ENCODE measurements around the gene INSC. TPM values are rescaled to one million over a fixed set of nuclear protein-coding genes. Genes with fewer than 3 reads are reported as not detected.

INSC gene
- total RNA-seq, 6 donors from 2014 or later = 0.14 to 1.7 (median 1.0) TPM; not detected in 3

DNA sequence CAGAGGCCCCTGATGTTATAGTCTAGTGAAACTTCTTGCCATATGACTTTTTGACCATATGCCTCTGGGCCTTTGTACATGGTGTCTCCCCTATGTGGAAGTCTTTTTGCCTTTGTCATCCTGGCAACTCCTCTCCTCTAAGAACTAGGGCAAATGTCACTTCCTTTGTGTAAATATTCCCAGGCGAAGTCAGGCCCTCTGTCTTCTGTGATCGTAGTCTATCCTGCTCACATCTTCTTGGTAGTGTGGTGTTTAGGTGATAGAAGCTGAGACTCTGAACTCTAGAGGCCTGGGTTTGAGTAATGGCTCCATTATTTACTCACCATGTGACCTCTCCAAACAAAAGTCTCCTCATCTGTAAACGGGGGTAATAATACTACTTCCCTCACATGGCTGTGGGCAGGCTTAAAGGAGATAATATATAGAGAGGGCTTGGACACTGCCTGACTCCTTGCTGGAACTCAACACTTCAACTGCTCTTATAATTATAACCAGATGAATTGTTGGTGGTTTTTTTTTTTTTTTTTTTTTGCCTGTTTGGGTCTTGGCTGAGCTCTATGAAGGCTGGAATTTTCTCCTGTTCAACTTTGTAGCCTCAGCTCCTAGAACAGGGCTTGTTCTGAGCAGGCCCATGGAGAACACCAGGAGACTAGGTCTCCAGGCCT is 43.8 kb downstream of the INSC start:
- ATAC-seq (ENCODE audit: low FRiP score in 2 of 2) (no peak), DNase-seq (no peak)
- TF ChIP-seq, protein P1, sequence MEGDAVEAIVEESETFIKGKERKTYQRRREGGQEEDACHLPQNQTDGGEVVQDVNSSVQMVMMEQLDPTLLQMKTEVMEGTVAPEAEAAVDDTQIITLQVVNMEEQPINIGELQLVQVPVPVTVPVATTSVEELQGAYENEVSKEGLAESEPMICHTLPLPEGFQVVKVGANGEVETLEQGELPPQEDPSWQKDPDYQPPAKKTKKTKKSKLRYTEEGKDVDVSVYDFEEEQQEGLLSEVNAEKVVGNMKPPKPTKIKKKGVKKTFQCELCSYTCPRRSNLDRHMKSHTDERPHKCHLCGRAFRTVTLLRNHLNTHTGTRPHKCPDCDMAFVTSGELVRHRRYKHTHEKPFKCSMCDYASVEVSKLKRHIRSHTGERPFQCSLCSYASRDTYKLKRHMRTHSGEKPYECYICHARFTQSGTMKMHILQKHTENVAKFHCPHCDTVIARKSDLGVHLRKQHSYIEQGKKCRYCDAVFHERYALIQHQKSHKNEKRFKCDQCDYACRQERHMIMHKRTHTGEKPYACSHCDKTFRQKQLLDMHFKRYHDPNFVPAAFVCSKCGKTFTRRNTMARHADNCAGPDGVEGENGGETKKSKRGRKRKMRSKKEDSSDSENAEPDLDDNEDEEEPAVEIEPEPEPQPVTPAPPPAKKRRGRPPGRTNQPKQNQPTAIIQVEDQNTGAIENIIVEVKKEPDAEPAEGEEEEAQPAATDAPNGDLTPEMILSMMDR (IDR thresholded peaks at IDR 0.05) = no peak
- TF ChIP-seq EP300 (IDR thresholded peaks at IDR 0.05) = no peak
- no peak for TF ChIP-seq POLR2AphosphoS5 (IDR thresholded peaks at IDR 0.05)
- no peak for TF ChIP-seq POLR2A (IDR thresholded peaks at IDR 0.05)
- no peaks in the 10 kb centered on the region for H3K27me3 ChIP-seq
- no peak overlapping the region for H3K4me3 ChIP-seq
- peak overlapping the region in 1 of 4 donors; percentile 27 for H3K27ac ChIP-seq
- H3K36me3 ChIP-seq = no peaks in the 10 kb centered on the region
- no peaks in the 10 kb centered on the region for H3K4me1 ChIP-seq
- H3K9me3 ChIP-seq = no peaks in the 10 kb centered on the region
- 48 to 50% methylated on average over 3 of the region's 3 CpGs for WGBS, 2 donors

GRCh38 chr11:15159085-15159484 is 44.4 kb downstream of the INSC start:
- Histone ChIP-seq H3K4me3 (no peak overlapping the region), H3K36me3 (no peaks in the 10 kb centered on the region), H3K27ac (peak overlapping the region in 1 of 4 donors; percentile 27), H3K9me3 (no peaks in the 10 kb centered on the region), H3K27me3 (no peaks in the 10 kb centered on the region), H3K4me1 (no peaks in the 10 kb centered on the region)
- 5 to 77% methylated on average over 1 to 2 of the region's 2 CpGs for WGBS, 2 donors
- no peak for TF ChIP-seq EP300 (IDR thresholded peaks at IDR 0.05)
- TF ChIP-seq, protein P1 (IDR thresholded peaks at IDR 0.05) = no peak
- TF ChIP-seq POLR2AphosphoS5 (IDR thresholded peaks at IDR 0.05) = no peak
- TF ChIP-seq POLR2A (IDR thresholded peaks at IDR 0.05) = no peak
- no peak for ATAC-seq (ENCODE audit: low FRiP score in 2 of 2)
- no peak for DNase-seq

DNA sequence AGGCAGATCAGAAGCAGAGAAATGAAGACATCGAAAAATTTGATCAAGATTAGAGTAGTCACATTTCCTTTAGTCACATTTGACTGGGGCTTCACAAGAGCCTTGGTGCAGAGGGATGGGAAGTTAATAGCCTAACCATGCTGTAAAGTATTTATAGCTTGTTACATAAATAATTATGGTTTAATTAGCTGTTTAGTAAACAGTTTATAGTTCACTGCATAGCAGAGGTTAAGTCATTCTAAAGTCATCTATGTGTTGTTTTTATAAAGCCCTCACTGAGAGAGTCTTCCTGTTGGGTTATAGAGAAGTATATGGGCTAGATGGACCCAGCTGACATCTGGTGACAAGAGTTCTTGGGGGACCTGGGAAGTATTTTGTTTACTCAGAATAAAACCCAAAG is 47.1 kb downstream of the INSC start:
- no peak overlapping the region for H3K27ac ChIP-seq
- H3K36me3 ChIP-seq = no peaks in the 10 kb centered on the region
- 35 to 42% methylated on average over 1 of the region's 1 CpG for WGBS, 2 donors
- ATAC-seq (ENCODE audit: low FRiP score in 2 of 2) (no peak), DNase-seq (no peak)
- no peaks in the 10 kb centered on the region for H3K9me3 ChIP-seq
- no peaks in the 10 kb centered on the region for H3K27me3 ChIP-seq
- no peaks in the 10 kb centered on the region for H3K4me1 ChIP-seq
- no peak for TF ChIP-seq POLR2AphosphoS5 (IDR thresholded peaks at IDR 0.05)
- TF ChIP-seq EP300 (IDR thresholded peaks at IDR 0.05) = no peak
- TF ChIP-seq, protein P1 (IDR thresholded peaks at IDR 0.05) = no peak
- no peak for TF ChIP-seq POLR2A (IDR thresholded peaks at IDR 0.05)
- no peak overlapping the region for H3K4me3 ChIP-seq

DNA sequence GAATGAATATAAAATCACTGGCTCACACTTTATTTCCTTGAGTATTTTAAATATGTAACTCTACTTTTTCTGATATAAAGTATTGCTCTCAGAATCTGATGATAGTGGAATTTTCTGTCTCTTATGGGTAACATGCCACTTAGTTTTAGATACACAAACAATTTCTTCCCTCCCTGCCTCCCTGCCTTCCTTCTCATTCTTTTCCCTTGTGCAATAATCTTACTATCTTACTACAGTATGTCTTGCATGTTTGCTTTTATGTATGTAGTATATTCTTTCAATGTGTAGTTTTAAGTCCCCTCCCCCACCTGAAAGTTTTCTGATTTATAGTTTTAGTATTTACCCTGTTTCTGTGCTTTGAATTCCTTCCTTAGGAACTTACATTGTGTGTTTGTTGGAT is 48.4 kb downstream of the INSC start:
- H3K27me3 ChIP-seq = no peaks in the 10 kb centered on the region
- no peak overlapping the region for H3K4me3 ChIP-seq
- DNase-seq (no peak), ATAC-seq (ENCODE audit: low FRiP score in 2 of 2) (no peak)
- no peaks in the 10 kb centered on the region for H3K9me3 ChIP-seq
- H3K27ac ChIP-seq = no peak overlapping the region
- H3K36me3 ChIP-seq = no peaks in the 10 kb centered on the region
- TF ChIP-seq POLR2AphosphoS5 (IDR thresholded peaks at IDR 0.05) (no peak), POLR2A (IDR thresholded peaks at IDR 0.05) (no peak), EP300 (IDR thresholded peaks at IDR 0.05) (no peak)
- TF ChIP-seq, protein P1 (IDR thresholded peaks at IDR 0.05) = no peak
- H3K4me1 ChIP-seq = no peaks in the 10 kb centered on the region

GRCh38 chr11:15166204-15166603 is 51.5 kb downstream of the INSC start:
- no peak for DNase-seq
- H3K4me3 ChIP-seq = no peak overlapping the region
- ATAC-seq (ENCODE audit: low FRiP score in 2 of 2) = no peak
- no peaks in the 10 kb centered on the region for H3K36me3 ChIP-seq
- no peak overlapping the region for H3K27ac ChIP-seq
- TF ChIP-seq, protein P1 (IDR thresholded peaks at IDR 0.05) = no peak
- TF ChIP-seq EP300 (IDR thresholded peaks at IDR 0.05) (no peak), POLR2AphosphoS5 (IDR thresholded peaks at IDR 0.05) (no peak), POLR2A (IDR thresholded peaks at IDR 0.05) (no peak)
- no peaks in the 10 kb centered on the region for H3K4me1 ChIP-seq
- H3K9me3 ChIP-seq = no peaks in the 10 kb centered on the region
- H3K27me3 ChIP-seq = no peaks in the 10 kb centered on the region
